K562 (cell line): ENCODE measurements around the gene C9. TPM values are rescaled to one million over a fixed set of nuclear protein-coding genes. Genes with fewer than 3 reads are reported as not detected.

Source experiments
- ATAC-seq: fragments of 200-7000 bp; cut with Tn5 transposase; 3 replicates; pipeline ENCODE4 v1.9.1; 2020; ENCODE audit warnings: moderate library complexity
- BruUV-seq: library from RNA; stranded (reverse); fragments of 400-500 nt; replicated peaks from 2 replicates; lab custom pipeline; 2021; lab: Mats Ljungman, UMichigan
- CTCF ChIA-PET: fragments of 300-600 bp; formaldehyde crosslinking; extraction: SDS; loops from one replicate; lab custom pipeline; 2021; ENCODE audit warnings: low intra/inter-chr PET ratio; lab: Yijun Ruan, JAX
- POLR2A ChIA-PET: fragments of 300-600, 350-650 bp; sonication (Branson Sonifier 250); formaldehyde crosslinking; extraction: SDS; loops from one replicate; lab custom pipeline; 2021; ENCODE audit warnings: antibody characterized with exemption, inconsistent platforms; lab: Yijun Ruan, JAX
- DNase-seq, 4 experiments: peaks; one replicate each; pipeline versions ENCODE4 v3.0.0 to v3.0.0-alpha.2; 2011 to 2018; ENCODE audit warnings: low spot score in 3 of 4, mixed read lengths in 3 of 4; ENCODE audit errors: extremely low read depth in 1 of 4
- FAIRE-seq: peaks from 2 replicates; lab custom pipeline; 2011; peaks lifted over from hg19 to GRCh38; lab: Jason Lieb, UNC
- H2AFZ ChIP-seq: 2 replicates; pipeline ENCODE4 v1.6.0; 2011; ENCODE audit warnings: low read depth, low read length, control low read depth, inconsistent platforms
- H3K27ac ChIP-seq: fragments of 200-600 bp; 3 replicates; pipeline ENCODE4 v1.8.0; 2011; ENCODE audit warnings: low read depth, mild to moderate bottlenecking, control low read depth, inconsistent platforms, low read length, moderate library complexity, mixed read lengths; ENCODE audit errors: extremely low read depth
- H3K27me3 ChIP-seq, 2 experiments: fragments of 300-600 bp in 1 of 2; 2 replicates in 1 of 2; 3 replicates in 1 of 2; pipeline versions ENCODE4 v1.6.0 to v1.8.0; 2011; ENCODE audit warnings: inconsistent platforms in 2 of 2, low read length in 2 of 2, mild to moderate bottlenecking in 1 of 2, mixed read lengths in 1 of 2, moderate library complexity in 1 of 2; ENCODE audit not compliant: control insufficient read depth in 2 of 2, insufficient read depth in 2 of 2
- H3K36me3 ChIP-seq: fragments of 300-600 bp; 3 replicates; pipeline ENCODE4 v1.8.0; 2011; ENCODE audit warnings: mild to moderate bottlenecking, low read length, inconsistent platforms; ENCODE audit not compliant: control insufficient read depth, insufficient read depth
- H3K4me1 ChIP-seq, 2 experiments: fragments of 200-600 bp in 1 of 2; replicated peaks in 1 of 2; 2 replicates in 1 of 2; 3 replicates in 1 of 2; pipeline versions ENCODE4 v1.5.1 to v1.8.0; 2011; ENCODE audit warnings: inconsistent platforms in 2 of 2, low read length in 2 of 2, mild to moderate bottlenecking in 1 of 2, mixed read lengths in 1 of 2, moderate library complexity in 1 of 2; ENCODE audit not compliant: control insufficient read depth in 2 of 2, insufficient read depth in 2 of 2
- H3K4me2 ChIP-seq: 2 replicates; pipeline ENCODE4 v1.6.1; 2011; ENCODE audit warnings: low read length, control low read depth, inconsistent platforms, mixed read lengths; ENCODE audit not compliant: insufficient read depth
- H3K4me3 ChIP-seq: fragments of 200-600 bp; sonication (generic), shearing (Covaris generic); 2 replicates; pipeline ENCODE4 v1.5.1; 2016; ENCODE audit warnings: control low read depth, inconsistent platforms
- H3K79me2 ChIP-seq: fragments of 200-600 bp; 3 replicates; pipeline ENCODE4 v1.8.0; 2011; ENCODE audit warnings: low read length, inconsistent platforms; ENCODE audit not compliant: control insufficient read depth, insufficient read depth
- H3K9ac ChIP-seq, 2 experiments: 2 replicates each; pipeline versions ENCODE4 v1.6.0 to v1.6.1; 2011; ENCODE audit warnings: low read depth in 2 of 2, low read length in 2 of 2, control low read depth in 1 of 2, inconsistent platforms in 1 of 2, mild to moderate bottlenecking in 1 of 2, mixed read lengths in 1 of 2; ENCODE audit not compliant: insufficient read depth in 1 of 2
- H3K9me1 ChIP-seq: one replicate; pipeline ENCODE4 v1.6.0; 2011; ENCODE audit warnings: inconsistent platforms, mild to moderate bottlenecking, low read length, moderate library complexity; ENCODE audit not compliant: control insufficient read depth, insufficient read depth
- H3K9me3 ChIP-seq: replicated peaks from 2 replicates; pipeline ENCODE4 v1.5.1; 2011; ENCODE audit warnings: low read depth, low read length, inconsistent platforms; ENCODE audit not compliant: control insufficient read depth, insufficient read depth
- H4K20me1 ChIP-seq: replicated peaks from 2 replicates; pipeline ENCODE4 v1.6.1; 2011; ENCODE audit warnings: low read length, inconsistent platforms, mixed read lengths; ENCODE audit not compliant: control insufficient read depth, insufficient read depth
- AFF1 ChIP-seq, 2 experiments: fragments of 450-650 bp; IDR thresholded peaks; 2 replicates each; pipeline ENCODE4 v1.6.1; 2018; ENCODE audit warnings: mild to moderate bottlenecking in 2 of 2, low read depth in 1 of 2; ENCODE audit not compliant: partially characterized antibody in 2 of 2
- ARID1B ChIP-seq: fragments of 450-650 bp; IDR thresholded peaks from 2 replicates; pipeline ENCODE4 v1.6.1; 2016; ENCODE audit warnings: antibody characterized with exemption, mild to moderate bottlenecking, inconsistent platforms
- CBFA2T3 ChIP-seq: fragments of 450-650 bp; IDR thresholded peaks from 2 replicates; pipeline ENCODE4 v1.6.1; 2017
- CLOCK ChIP-seq: fragments of 250-450 bp; sonication (Bioruptor Pico); IDR thresholded peaks from 2 replicates; pipeline ENCODE4 v1.4.0; 2020; ENCODE audit warnings: mild to moderate bottlenecking, moderate library complexity, borderline replicate concordance
- ETV5 ChIP-seq: sonication (generic); formaldehyde crosslinking; IDR thresholded peaks from 2 replicates; pipeline ENCODE4 v1.4.0; 2020; ENCODE audit warnings: low read depth, mild to moderate bottlenecking, missing genetic modification reagents
- HMGN3 ChIP-seq: IDR thresholded peaks from 2 replicates; pipeline ENCODE4 v1.6.1; 2011; ENCODE audit warnings: borderline replicate concordance, low read depth, mild to moderate bottlenecking, mixed read lengths, low read length; ENCODE audit not compliant: insufficient read length; ENCODE audit errors: extremely low read depth
- IRF2 ChIP-seq: sonication (generic); formaldehyde crosslinking; IDR thresholded peaks from 2 replicates; pipeline ENCODE4 v1.8.1; 2022; ENCODE audit warnings: mild to moderate bottlenecking, missing genetic modification reagents
- NFYB ChIP-seq: IDR thresholded peaks from 2 replicates; pipeline ENCODE4 v1.6.1; 2011; ENCODE audit warnings: mild to moderate bottlenecking, moderate library complexity; ENCODE audit not compliant: insufficient read length; ENCODE audit errors: extremely low read depth
- PHTF2 ChIP-seq: fragments of 250-450 bp; sonication (Bioruptor Pico); IDR thresholded peaks from 2 replicates; pipeline ENCODE4 v1.5.0; 2021; ENCODE audit warnings: mild to moderate bottlenecking
- SIN3B ChIP-seq: fragments of 450-650 bp; IDR thresholded peaks from 2 replicates; pipeline ENCODE4 v1.6.1; 2017; ENCODE audit warnings: low read depth, mild to moderate bottlenecking, moderate library complexity
- STAG1 ChIP-seq: sonication (generic); formaldehyde crosslinking; IDR thresholded peaks from 2 replicates; pipeline ENCODE4 v1.5.0; 2020; ENCODE audit warnings: missing genetic modification reagents, borderline replicate concordance
- TAL1 ChIP-seq: fragments of 450-650 bp; IDR thresholded peaks from 2 replicates; pipeline ENCODE4 v1.6.1; 2016; ENCODE audit warnings: mild to moderate bottlenecking
- ZEB2 ChIP-seq: fragments of 450-650 bp; IDR thresholded peaks from 2 replicates; pipeline ENCODE4 v1.6.1; 2016
- ZFP36 ChIP-seq: fragments of 150-350 bp; IDR thresholded peaks from 2 replicates; pipeline ENCODE4 v1.6.1; 2018; ENCODE audit warnings: low read length, low read depth; ENCODE audit not compliant: partially characterized antibody
- WGBS: fragments of 100-300 bp; shearing (Covaris generic); methylation state at CpG from one replicate; pipeline ENCODE4 v1.1.6; 2016; ENCODE audit warnings: low coverage, mixed read lengths; ENCODE audit not compliant: insufficient coverage; ENCODE audit errors: missing lambda C conversion rate; 5-methylcytosine and 5-hydroxymethylcytosine counted together
- in situ Hi-C: fragments of 300-500 bp; cut with MboI; formaldehyde crosslinking; loops from 4 replicates; pipeline ENCODE4 v1.15.0; 2018; ENCODE audit warnings: inconsistent platforms, mixed read lengths
- intact Hi-C: fragments of 100-400 bp; cut with micrococcal nuclease; formaldehyde crosslinking; loops from 2 replicates; pipeline ENCODE4 v1.14.2; 2022
- polyA plus RNA-seq, 8 experiments: library from polyadenylated mRNA; depleted of rRNA in 4 of 8; stranded (reverse) in 5 of 8; unstranded in 3 of 8; fragments of >200 nt; fragmentation: Nextera tagmentation in 2 of 8; fragmentation: Illumina TruSeq in 1 of 8; extraction: Ambion mirVana in 2 of 8; extraction: Trizol in 1 of 8; gene quantifications; 2 replicates each; pipeline versions ENCODE4 v1.2.1 to v1.2.3, GENCODE V29; 2011 to 2014; ENCODE audit warnings: inconsistent platforms in 1 of 8, missing spikeins in 1 of 8
- total RNA-seq, 7 experiments: library from RNA; depleted of rRNA in 6 of 7; stranded (reverse); fragments of >200 nt in 6 of 7; fragmentation: Illumina TruSeq in 2 of 7; extraction: Trizol in 2 of 7; gene quantifications; 2 replicates each; pipeline versions ENCODE4 v1.2.1 to v1.2.3, GENCODE V29; 2011 to 2021; ENCODE audit warnings: low replicate concordance in 1 of 7

The C9 gene
- total and polyA plus RNA-seq, 9 of the 15 experiments (the other 6 are each of a cell fraction or from before 2014, with no cell fraction given) = 0.08 to 0.38 TPM; not detected in 7

GRCh38 chr5:39370555-39371366 is 6.5 kb upstream of the C9 start:
- intact Hi-C loops (loop anchor here (5.0 to 10.0 kb wide), 2 partner anchors 94 to 153 kb away; partner anchors contain the start of gene FYB1), in situ Hi-C loops (loop anchor here (5.0 kb wide), 2 partner anchors 167 to 223 kb away; no protein-coding TSS in a partner anchor)
- Histone ChIP-seq H3K27me3 (no peaks in the 10 kb centered on the region), H3K9me3 (no peaks in the 10 kb centered on the region), H2AFZ (no peak overlapping the region), H3K4me2 (no peak overlapping the region), H3K36me3 (no peaks in the 10 kb centered on the region), H3K27ac (no peak overlapping the region), H3K79me2 (no peaks in the 10 kb centered on the region), H3K9ac (no peak overlapping the region), H3K4me3 (no peak overlapping the region), H3K9me1 (no peaks in the 10 kb centered on the region), H4K20me1 (no peaks in the 10 kb centered on the region), H3K4me1 (0 out of 5 replicates have a peak, but pooled peaks cover 0 to 3% of the 10 kb centered on the region in 2 experiments)
- ChIA-PET POLR2A (interaction anchor here (0.5 to 1.8 kb wide), 2 partner anchors 9 to 54 kb away, joined by 3 to 5 read pairs; partner anchors contain the start of gene DAB2), CTCF (no interaction called here)
- BruUV-seq = no TSS peak
- FAIRE-seq (no peak), ATAC-seq (no peak), DNase-seq (no peak)
- WGBS = 16% methylated on average over 10 of the region's 10 CpGs
- TF ChIP-seq ZFP36 = no peak
- TF ChIP-seq SIN3B = no peak
- TF ChIP-seq AFF1 (IDR thresholded peaks at IDR 0.05; ENCODE audit: low read depth in 1 of 2, partially characterized antibody in 2 of 2) = no peak
- TF ChIP-seq IRF2 = no peak
- peak; percentile 8; the same call in 1 of the 2 replicates for TF ChIP-seq ARID1B
- TF ChIP-seq PHTF2 (CRISPR knock-in tag) = no peak
- no peak for TF ChIP-seq CLOCK (CRISPR knock-in tag)
- 0 out of 2 replicates have a peak, but pooled peaks have one; percentile 20 for TF ChIP-seq TAL1
- TF ChIP-seq NFYB = no peak
- TF ChIP-seq ZEB2 = peak; percentile 79; the same call in 1 of the 2 replicates
- peak; percentile 42 for TF ChIP-seq CBFA2T3
- no peak for TF ChIP-seq HMGN3
- no peak for TF ChIP-seq ETV5 (CRISPR knock-in tag)
- no peak for TF ChIP-seq STAG1 (CRISPR knock-in tag)
